GM12891 (cell line): ENCODE data around the gene SYTL1.

ENCODE experiments used
- POLR2A ChIP-seq: IDR thresholded peaks from 2 replicates; pipeline ENCODE4 v1.6.1; 2011; ENCODE audit warnings: low read depth, low read length, control low read depth
- POLR2AphosphoS5 ChIP-seq: IDR thresholded peaks from 2 replicates; pipeline ENCODE4 v1.6.1; 2011; ENCODE audit warnings: low read depth, low read length, control low read depth
- SPI1 ChIP-seq: IDR thresholded peaks from 2 replicates; pipeline ENCODE4 v1.6.1; 2011; ENCODE audit warnings: low read depth, low read length, control low read depth
- TAF1 ChIP-seq: IDR thresholded peaks from 2 replicates; pipeline ENCODE4 v1.6.1; 2011; ENCODE audit warnings: low read depth, low read length, control low read depth

DNA sequence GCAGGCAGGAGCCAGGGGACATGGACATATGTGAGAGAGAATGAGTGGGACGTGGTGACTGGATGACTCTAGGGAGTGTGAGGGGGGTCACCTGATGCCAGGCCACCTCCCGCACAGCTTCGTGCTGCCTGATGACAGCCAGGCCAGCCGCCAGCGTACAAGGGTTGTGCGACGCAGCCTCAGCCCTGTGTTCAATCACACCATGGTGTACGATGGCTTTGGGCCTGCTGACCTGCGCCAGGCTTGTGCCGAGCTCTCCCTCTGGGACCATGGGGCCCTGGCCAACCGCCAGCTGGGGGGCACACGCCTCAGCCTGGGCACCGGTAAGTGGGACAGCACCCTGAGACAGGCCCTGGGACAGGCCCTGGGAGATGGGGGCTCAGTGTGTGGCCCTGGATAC is 11.3 kb downstream of the SYTL1 start:
- no peak for TF ChIP-seq POLR2A
- TF ChIP-seq TAF1, result no peak
- no peak for TF ChIP-seq SPI1
- TF ChIP-seq POLR2AphosphoS5, result no peak
